H54 (cell line): ENCODE measurements around the gene ELAVL2.
"Not testable (repeated sequence)": the region's sequence is repeated elsewhere in the genome, so short reads cannot be mapped to it uniquely, and the experiment has no call there.

Experiments
- DNase-seq: peaks from one replicate; pipeline ENCODE4 v3.0.0; 2011; ENCODE audit warnings: low spot score, mixed read lengths; ENCODE audit not compliant: insufficient read length
- FAIRE-seq: peaks from 3 replicates; lab custom pipeline; 2011; peaks lifted over from hg19 to GRCh38; lab: Jason Lieb, UNC
- POLR2A ChIP-seq: IDR thresholded peaks from 2 replicates; pipeline ENCODE4 v1.6.1; 2011; ENCODE audit warnings: low read depth, mild to moderate bottlenecking, low read length

The ELAVL2 gene

DNA sequence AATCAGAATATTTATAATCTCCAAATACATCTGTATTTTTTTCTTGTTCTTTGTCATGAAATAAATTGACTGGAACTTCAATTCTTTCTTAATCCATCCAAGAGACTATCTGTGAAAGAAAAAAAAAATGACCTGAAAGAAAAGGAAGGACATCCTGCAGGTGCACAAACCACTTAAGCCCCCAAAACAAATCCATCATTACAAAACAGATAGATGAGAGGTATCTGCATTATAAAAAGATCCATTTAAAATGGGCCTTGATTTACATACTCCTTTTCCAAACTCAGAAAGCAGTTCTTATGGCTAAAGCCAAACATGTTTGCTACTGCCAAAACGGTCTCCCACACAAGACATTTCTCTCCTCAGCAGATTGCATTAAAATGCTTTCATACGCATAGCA, 85.5 kb downstream of the ELAVL2 start:
- FAIRE-seq (no peak), DNase-seq (no peak)
- TF ChIP-seq POLR2A: no peak

DNA sequence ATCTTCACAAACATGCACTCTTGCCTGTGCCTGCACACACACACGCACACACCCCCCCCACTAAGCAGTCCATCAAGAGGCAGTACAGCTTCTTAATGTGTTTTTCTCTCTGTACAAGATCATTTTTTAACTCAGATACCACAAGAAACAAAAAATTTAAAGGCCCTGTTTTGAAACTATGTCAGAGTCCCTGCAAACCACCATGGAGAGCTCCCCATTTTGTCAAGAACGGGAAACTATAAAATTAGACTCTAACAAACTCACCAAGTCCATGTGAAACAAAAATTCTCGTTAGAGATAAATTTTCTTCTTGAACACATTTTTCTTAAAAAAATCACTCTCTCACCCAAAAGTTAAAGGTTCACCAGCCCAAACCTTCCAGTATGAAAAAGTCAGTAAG, 86.3 kb downstream of the ELAVL2 start:
- FAIRE-seq (no peak), DNase-seq (no peak)
- TF ChIP-seq POLR2A: no peak

DNA sequence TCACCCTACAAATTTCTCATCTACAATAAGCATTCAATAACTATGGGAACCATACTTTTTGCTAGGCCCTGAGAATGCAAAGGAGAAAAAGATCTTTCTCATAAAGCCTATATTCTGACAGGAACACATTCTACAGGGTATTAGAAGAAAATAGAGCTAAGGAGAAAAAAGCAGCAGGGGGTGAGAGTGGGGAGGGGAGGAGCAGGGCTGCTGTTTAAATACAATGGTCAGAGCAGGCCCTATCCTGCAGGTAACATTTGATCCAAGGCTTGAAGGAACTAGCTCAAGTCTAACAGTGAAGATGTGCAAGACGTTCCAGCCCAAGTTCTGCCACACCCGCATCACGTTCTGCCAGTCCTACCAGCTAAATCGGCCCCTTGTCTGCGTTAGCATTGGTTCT, 89.7 kb downstream of the ELAVL2 start:
- DNase-seq (no peak), FAIRE-seq (no peak)
- no peak for TF ChIP-seq POLR2A

DNA sequence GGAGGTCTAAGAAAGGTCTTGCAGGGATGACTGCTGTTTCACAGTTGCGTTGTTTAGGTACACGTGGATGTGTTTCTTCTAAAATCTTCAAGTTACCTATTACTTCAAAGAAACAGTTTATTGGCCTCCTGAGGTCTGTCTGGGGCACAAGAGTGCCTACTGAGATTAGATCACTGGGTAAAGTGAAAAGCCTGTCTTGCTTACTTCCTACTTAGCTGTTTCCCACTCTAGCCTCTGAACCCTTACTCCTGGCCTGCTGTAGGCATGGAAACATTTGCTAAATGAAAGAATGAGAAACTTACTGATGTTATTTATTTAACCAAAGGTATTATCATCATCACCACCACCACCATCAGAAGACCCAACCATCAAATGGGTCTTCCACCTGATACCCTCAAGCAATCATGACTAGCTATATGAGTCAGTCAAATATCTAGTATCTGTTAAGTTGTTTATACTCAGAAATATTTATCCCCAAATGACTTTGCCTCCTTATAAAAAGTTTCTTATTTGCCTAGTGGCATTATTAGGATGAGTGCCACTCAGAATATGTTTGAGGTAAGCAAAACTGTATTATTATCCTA, 92.5 kb downstream of the ELAVL2 start:
- TF ChIP-seq POLR2A: no peak
- FAIRE-seq (no peak), DNase-seq (no peak)

DNA sequence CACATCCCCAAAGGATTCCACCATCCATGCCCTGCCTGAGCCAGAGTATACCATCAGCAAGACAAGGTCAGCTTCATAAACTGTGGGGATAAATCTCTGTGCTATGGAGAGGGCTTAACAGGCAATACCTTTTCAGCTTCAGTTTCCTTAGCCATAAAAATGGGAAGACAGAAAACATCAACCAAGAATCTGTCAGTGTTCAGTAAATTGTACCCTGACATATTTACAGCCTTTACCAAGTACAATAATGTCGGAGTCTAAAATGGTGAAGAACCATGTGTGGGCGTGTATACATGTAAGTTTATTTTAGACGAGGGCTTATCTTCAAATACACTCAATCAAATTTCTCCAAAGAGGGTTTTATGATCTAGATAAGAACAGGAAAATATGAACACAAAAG, 94.7 kb downstream of the ELAVL2 start:
- no peak for FAIRE-seq
- TF ChIP-seq POLR2A: no peak
- DNase-seq: no peak

DNA sequence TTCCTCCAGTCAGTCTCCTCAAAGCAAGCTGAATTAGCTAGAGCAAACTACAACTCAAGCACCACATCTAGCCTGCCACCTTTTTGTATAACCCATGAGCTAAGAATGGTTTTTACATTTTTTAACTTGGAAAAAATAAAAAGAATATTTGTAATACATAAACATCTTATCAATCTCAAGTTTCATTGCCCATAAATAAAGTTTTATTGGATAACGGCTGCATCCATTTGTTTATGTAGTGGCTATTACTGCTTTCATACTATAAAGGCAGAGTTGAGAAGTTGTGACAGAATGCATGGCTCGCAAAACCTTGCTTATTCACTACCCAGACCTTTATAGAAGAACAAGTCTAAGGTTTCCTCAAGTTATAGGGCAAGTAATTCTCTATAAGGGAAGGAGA, 95.7 kb downstream of the ELAVL2 start:
- no peak for TF ChIP-seq POLR2A
- no peak for DNase-seq
- FAIRE-seq: no peak

DNA sequence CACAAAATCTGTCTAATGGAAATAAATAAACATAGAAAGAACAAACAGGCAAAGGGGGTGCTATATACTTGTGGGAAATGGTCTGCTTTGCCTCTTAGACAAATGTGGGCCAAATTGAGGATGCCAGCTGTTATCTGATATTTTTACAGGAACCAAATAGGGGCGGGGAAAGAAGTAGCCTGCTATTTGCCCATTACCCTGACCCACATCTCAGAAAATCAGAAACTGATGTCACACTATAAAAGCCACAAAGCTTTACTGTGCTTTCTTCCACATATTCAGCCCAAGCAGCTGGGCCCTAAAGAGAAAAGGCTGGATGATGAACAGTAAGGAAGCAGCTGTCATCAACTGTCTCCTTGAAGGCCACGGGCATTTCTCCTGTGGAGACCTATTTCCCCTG, 97.3 kb downstream of the ELAVL2 start:
- TF ChIP-seq POLR2A: no peak
- DNase-seq: no peak

DNA sequence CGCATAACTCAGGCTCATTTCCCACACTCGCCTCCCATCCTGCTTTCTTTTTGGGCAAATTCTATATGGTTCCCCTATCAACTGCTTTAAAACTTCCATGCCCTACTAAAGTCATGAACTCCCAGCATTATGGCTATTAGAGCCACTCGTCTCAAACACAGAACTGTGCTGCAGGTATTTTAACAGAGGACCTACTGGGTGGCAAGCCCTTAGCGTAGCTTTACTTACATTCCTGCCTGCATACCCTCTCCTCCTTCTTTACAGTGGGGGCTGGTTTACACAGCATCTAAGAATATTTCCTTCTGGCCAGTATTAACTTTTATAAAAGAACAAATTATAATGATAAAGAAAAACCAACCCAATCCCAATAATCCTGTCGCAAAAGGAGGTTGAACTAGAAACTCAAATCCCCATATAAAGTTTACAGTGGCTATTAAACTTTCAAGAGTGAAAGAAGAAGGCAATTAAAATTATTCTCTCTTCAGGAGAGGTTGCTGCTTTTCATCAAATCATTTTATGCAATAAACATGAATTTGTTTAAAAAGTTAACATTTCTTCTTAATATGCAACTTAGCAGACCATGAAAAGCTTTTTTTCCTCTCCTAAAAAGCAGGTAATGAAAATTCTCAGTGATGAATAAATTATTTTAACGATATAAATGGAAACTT, 100.6 kb downstream of the ELAVL2 start:
- DNase-seq (no peak), FAIRE-seq (no peak)
- no peak for TF ChIP-seq POLR2A

More for the DNA sequence above, 97.3 kb downstream of the ELAVL2 start:
- FAIRE-seq: no peak

DNA sequence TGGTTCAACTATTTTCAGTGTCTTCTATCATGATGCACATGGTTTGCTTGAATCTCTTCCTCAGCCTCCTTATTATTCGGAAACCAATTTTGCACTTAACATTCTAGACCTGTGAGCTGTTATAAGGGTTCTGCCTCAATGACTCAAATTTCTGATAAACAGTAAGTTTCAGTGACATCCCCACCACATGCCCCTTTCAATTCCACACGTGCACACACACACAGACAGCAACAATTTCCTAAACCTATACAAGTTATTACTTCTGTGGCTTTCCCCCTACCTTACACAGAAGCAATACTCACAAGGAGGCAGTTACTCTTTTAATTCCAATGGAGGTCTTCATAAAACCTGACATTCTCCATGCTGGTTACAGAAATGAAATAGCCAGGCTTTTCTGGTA, 102.4 kb downstream of the ELAVL2 start:
- no peak for FAIRE-seq
- no peak for TF ChIP-seq POLR2A
- DNase-seq: no peak

DNA sequence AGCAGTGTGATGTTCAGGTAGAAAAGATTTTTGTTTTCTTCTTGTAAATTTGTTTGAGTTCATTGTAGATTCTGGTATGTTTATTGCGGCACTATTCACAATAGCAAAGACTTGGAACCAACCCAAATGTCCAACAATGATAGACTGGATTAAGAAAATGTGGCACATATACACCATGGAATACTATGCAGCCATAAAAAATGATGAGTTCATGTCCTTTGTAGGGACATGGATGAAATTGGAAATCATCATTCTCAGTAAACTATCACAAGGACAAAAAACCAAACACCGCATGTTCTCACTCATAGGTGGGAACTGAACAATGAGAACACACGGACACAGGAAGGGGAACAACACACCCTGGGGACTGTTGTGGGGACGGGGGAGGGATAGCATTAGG, 103.0 kb downstream of the ELAVL2 start:
- not testable (repeated sequence) for FAIRE-seq, DNase-seq

DNA sequence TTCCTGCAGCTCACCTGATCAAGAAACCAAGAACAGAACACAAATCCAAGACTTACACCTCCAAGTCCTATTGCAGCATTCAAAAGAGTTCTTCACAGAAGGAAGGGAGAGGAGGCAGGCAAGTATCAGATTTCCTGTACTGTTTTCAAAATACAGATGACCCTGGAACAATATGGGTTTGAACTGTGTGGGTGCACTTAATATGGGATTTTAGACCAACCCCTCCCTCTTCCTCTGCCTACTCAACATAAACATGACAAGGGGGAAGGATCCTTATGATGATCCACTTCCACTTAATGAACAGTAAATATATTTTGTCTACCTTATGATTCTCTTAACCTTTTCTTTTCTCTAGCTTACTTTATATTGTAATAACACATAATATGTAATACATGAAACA, 104.6 kb downstream of the ELAVL2 start:
- TF ChIP-seq POLR2A: no peak

DNA sequence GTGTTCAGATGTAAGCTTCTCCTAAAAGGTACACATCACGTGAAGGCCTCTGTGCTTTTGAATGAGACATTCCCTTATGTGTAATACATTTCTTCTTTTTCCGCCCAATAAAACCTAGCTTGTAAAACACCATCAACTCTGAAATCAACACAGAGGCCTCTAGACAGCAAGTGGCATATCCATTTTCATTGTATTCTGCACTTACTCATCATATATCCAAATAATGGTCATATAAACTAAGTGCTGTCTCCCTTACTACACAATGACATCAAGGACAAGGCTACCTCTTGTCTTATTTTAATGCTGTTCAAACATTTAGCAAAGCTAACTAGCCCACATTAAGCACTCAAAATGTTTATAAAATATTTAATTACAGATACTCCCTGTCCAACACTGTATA, 108.5 kb downstream of the ELAVL2 start:
- FAIRE-seq (no peak), DNase-seq (no peak)
- no peak for TF ChIP-seq POLR2A

More for the DNA sequence above, 104.6 kb downstream of the ELAVL2 start:
- FAIRE-seq (no peak), DNase-seq (no peak)

DNA sequence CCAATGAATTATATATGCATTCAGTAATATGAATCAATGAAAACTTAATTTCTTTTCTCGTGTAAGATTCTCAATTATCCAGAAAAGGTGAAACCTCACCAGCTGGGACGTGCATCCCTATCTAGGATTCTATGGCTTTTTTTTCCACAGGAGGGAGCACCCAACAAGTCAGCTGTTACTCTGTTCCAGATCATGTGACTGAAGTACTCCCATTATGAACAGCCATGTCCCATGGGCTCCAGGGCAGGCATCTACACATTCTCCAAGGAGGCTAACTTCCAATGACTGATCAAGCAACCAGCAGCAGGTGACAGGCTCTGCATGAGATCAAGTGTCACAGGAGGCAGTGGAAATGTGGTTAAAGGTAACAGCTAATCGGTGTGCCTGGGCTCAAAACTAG, 118.8 kb downstream of the ELAVL2 start:
- no peak for FAIRE-seq
- TF ChIP-seq POLR2A: no peak

DNA sequence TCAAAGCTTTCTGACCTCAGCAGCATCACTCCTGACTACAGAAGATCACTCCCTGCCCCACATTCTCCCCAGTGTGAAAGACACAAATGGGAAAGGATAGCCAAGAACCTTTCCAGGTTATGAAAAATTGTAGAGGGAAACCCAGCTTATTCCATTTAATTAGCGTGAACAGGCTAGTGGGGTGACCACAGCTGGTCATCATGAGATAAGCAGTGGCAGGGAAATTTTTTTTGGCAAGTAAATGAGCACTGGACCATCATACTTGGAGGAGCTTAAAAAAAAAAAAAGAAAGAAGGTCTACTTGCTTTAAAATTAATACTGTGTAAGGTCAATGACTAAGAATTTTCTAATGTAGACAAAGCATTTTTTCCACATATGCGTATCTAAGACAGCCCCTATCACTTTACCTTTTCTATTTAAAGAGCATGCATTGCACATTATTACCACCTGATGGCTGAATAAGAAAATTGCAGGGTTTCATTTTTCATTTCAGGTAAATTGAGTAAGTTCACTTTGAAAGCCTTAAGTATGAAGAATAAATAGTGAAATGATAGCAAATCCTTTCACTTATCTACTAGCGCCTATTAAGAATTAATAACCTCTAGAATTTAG, 123.6 kb downstream of the ELAVL2 start:
- no peak for TF ChIP-seq POLR2A
- DNase-seq (no peak), FAIRE-seq (no peak)

More for the DNA sequence above, 118.8 kb downstream of the ELAVL2 start:
- DNase-seq: no peak

DNA sequence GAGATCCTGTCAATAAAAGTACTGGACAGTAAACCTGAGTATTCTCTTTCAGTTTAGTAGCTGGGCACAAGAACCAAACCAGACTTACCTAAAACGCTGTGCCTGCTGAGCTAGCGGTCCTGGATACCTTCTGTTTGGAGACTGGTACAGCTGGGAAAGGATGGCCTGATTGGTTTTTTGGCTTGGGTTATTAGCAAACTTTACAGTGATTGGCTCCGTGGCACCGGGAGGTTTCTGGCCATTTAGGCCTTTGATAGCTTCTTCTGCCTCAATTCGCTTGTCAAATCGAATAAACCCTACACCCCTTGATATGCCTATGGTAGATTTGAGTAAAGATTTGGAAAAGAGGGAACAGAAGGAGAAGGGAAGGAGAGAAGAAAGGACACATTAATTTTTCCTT, 124.7 kb downstream of the ELAVL2 start:
- no peak for TF ChIP-seq POLR2A
- DNase-seq (no peak), FAIRE-seq (no peak)
